Measurements from ENCODE around the gene RGL4.
"Not testable (repeated sequence)": the region's sequence is repeated elsewhere in the genome, so short reads cannot be mapped to it uniquely, and the experiment has no call there.

RGL4 gene

GRCh38 chr22:23718371-23719165, 27.8 kb downstream of the RGL4 start:
- no peak overlapping the region for H3K4me3 ChIP-seq (ENCODE audit: low read depth, low read length)
- DNase-seq (ENCODE audit: low read depth): no peak

DNA sequence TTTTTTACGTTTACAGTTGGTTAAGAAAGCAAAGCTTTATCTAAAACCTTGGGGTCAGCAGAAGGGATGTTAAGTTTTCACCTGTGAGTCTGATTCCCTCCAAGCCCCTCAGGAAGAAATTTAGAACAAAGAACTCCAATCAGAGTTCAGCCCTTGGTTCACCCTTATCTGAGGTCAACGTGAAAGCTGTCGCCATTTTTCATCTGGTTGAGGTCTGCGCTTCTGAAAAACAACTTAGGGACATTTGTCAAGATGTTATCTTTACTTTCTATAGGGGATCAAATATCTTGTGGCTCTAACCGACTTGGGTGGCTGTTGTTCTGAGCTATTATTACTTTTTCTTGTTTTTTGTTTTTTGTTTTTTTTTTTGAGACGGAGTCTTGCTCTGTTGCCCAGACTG, 30.0 kb downstream of the RGL4 start:
- DNase-seq (ENCODE audit: low read depth): no peak
- H3K4me3 ChIP-seq (ENCODE audit: low read depth, low read length): no peak overlapping the region

GRCh38 chr22:23722160-23722559, 31.3 kb downstream of the RGL4 start:
- DNase-seq (ENCODE audit: low read depth): no peak
- H3K4me3 ChIP-seq (ENCODE audit: low read depth, low read length): no peak overlapping the region

DNA sequence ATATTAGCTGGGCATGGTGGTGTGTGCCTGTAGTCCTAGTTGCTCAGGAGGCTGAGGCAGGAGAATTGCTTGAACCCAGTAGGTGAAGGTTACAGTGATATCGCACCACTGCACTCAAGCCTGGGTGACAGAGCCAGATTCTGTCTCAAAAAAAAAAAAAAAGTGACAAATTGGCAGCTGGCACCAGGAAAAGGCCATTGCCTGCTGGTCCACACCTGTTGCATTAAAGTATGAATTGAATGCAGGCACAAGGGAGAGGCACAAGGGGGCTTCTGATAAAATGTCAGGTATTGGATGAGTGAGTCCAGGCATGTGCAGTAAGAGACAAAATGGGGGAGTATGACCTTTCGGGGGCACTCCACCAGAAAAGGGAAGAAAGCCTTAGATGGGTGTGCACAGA, 31.9 kb downstream of the RGL4 start:
- H3K4me3 ChIP-seq (ENCODE audit: low read depth, low read length): no peak overlapping the region
- DNase-seq (ENCODE audit: low read depth): no peak

DNA sequence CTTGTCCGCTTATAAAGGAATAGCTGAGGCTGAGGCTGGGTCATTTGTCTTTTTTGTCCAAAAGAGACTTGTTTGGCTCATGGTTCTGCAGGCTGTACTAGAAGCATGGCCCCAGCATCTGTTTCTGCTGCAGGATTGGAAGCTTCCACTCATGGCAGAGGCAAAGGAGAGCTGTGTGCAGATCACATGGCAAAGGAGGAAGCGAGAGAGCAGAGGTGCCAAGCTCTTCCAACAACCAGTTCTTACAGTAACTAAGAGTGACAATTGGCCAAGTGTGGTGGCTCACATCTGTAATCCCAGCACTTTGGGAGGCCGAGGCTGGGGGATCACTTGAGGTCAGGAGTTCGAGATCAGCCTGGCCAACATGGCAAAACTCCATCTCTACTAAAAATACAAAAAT, 37.3 kb downstream of the RGL4 start:
- H3K4me3 ChIP-seq (ENCODE audit: low read depth, low read length); DNase-seq (ENCODE audit: low read depth): not testable (repeated sequence)

GRCh38 chr22:23737696-23738095, 46.9 kb downstream of the RGL4 start:
- DNase-seq (ENCODE audit: low read depth): no peak
- no peak overlapping the region for H3K4me3 ChIP-seq (ENCODE audit: low read depth, low read length)

- H3K4me3 ChIP-seq (ENCODE audit: low read depth, low read length): no peak overlapping the region
- no peak for DNase-seq (ENCODE audit: low read depth)
Observed at GRCh38 chr22:23742505-23743264, 51.9 kb downstream of the RGL4 start.

- DNase-seq (ENCODE audit: low read depth): no peak
- H3K4me3 ChIP-seq (ENCODE audit: low read depth, low read length): no peak overlapping the region
Observed at GRCh38 chr22:23743303-23743705, 52.5 kb downstream of the RGL4 start.

- H3K4me3 ChIP-seq (ENCODE audit: low read depth, low read length): no peak overlapping the region
- DNase-seq (ENCODE audit: low read depth): no peak
Observed at GRCh38 chr22:23744001-23744400, 53.2 kb downstream of the RGL4 start.

DNA sequence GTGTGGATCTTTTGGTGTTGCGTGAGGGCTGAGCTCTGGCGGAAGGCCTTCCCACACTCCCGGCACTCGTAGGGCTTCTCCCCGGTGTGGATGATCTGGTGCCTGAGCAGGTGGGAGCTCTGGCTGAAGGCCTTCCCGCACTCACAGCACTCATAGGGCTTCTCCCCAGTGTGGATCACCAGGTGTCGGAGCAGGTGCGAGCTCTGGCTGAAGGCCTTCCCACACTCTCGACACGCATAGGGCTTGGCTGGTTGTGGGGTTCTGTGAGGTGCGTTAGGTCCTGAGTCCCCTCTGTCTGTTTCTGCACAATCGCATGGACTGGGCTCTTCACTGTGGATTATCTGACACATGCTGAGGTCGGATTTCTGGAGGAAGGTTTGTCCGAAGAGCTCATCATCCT, 53.7 kb downstream of the RGL4 start:
- DNase-seq (ENCODE audit: low read depth): no peak
- no peak overlapping the region for H3K4me3 ChIP-seq (ENCODE audit: low read depth, low read length)

DNA sequence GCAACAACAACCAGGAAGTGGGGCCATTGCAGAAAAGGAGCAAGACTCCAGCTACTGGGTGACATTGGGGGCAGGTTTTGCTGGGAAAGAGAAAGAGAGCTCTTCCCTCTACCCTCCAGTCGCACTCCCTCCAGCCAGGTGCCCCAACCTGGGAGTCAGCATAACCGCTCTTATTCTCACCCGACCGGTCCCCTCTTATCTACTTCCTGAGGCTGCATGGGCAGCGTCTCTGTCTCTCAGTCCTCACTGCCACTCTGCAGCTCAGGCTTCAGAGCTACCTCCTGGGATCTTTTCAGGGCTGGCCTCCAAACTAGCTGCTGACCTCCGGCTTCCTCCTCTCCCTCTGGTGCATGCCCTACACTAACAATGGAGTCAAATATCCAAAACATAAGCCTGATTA, 55.0 kb downstream of the RGL4 start:
- DNase-seq (ENCODE audit: low read depth): no peak
- H3K4me3 ChIP-seq (ENCODE audit: low read depth, low read length): no peak overlapping the region
